Transverse colon (tissue), 4 donors: ENCODE data around the gene HCK. TPM values are rescaled to one million over a fixed set of nuclear protein-coding genes. Genes with fewer than 3 reads are reported as not detected.

ENCODE experiments used
- DNase-seq: peaks from one replicate; pipeline ENCODE4 v3.0.0-alpha.2; 2019
- H3K27ac ChIP-seq, 4 donors: fragments of 200-600 bp; sonication (generic); 2 replicates each; pipeline ENCODE4 v1.5.1; 2016 to 2018; ENCODE audit warnings: inconsistent platforms in 4 of 4
- H3K27me3 ChIP-seq: fragments of 200-600 bp; sonication (generic); 2 replicates; pipeline ENCODE4 v1.5.1; 2017; ENCODE audit warnings: inconsistent platforms
- H3K36me3 ChIP-seq, 4 donors: fragments of 200-600 bp; sonication (generic); 2 replicates each; pipeline ENCODE4 v1.5.1; 2017 to 2019; ENCODE audit warnings: inconsistent platforms in 4 of 4
- H3K4me1 ChIP-seq, 4 donors: fragments of 200-600 bp; sonication (generic); 2 replicates each; pipeline ENCODE4 v1.5.1; 2017 to 2020; ENCODE audit warnings: inconsistent platforms in 4 of 4
- H3K4me3 ChIP-seq, 4 donors: fragments of 200-600 bp; sonication (generic); 1 replicate in 1 of 4; 2 replicates in 3 of 4; pipeline versions ENCODE4 v1.5.1 to v1.6.1; 2017 to 2019; ENCODE audit warnings: inconsistent platforms in 4 of 4
- H3K9me3 ChIP-seq, 2 donors: fragments of 200-600 bp; sonication (generic); 2 replicates each; pipeline ENCODE4 v1.5.1; 2017 to 2019; ENCODE audit warnings: inconsistent platforms in 2 of 2
- CTCF ChIP-seq, 5 experiments: fragments of 200-600 bp in 3 of 5; fragments of 450-650 bp in 2 of 5; sonication (generic) in 3 of 5; IDR thresholded peaks; 1 replicate in 2 of 5; 2 replicates in 3 of 5; pipeline ENCODE4 v1.5.1; 2016 to 2017; ENCODE audit warnings: antibody characterized with exemption in 5 of 5, inconsistent platforms in 3 of 5, mild to moderate bottlenecking in 2 of 5, moderate library complexity in 1 of 5
- EP300 ChIP-seq: sonication (generic); formaldehyde crosslinking; IDR thresholded peaks from one replicate; pipeline ENCODE4 v1.6.1; 2017; ENCODE audit warnings: antibody characterized with exemption, low read depth
- POLR2A ChIP-seq: fragments of 450-650 bp; IDR thresholded peaks from one replicate; pipeline ENCODE4 v1.6.1; 2016; ENCODE audit warnings: antibody characterized with exemption, mild to moderate bottlenecking, moderate library complexity
- POLR2AphosphoS5 ChIP-seq, 3 donors: sonication (generic); formaldehyde crosslinking; IDR thresholded peaks; one replicate each; pipeline ENCODE4 v1.6.1; 2016; ENCODE audit warnings: antibody characterized with exemption in 3 of 3
- WGBS, 2 donors: methylation state at CpG; one replicate each; pipeline ENCODE4 v1.1.5; 2018; ENCODE audit warnings: low coverage in 1 of 2; 5-methylcytosine and 5-hydroxymethylcytosine counted together
- in situ Hi-C, 4 donors: fragments of 200-750 bp; cut with MboI; loops; one replicate each; pipeline versions ENCODE4 v1.15.0 to v1.15.1; 2017; ENCODE audit warnings: low sequenced_read_pairs in 3 of 4, low pct_ligation_motif_present in 1 of 4, low pct_unique_long_range_greater_than_20kb in 1 of 4
- intact Hi-C: fragments of 100-400 bp; cut with DNase I; formaldehyde crosslinking; loops from one replicate; pipeline ENCODE4 v1.15.1; 2023; ENCODE audit warnings: low total_unique reads
- total RNA-seq, 4 donors: library from RNA; depleted of rRNA; stranded (reverse); fragments of >200 nt; gene quantifications; one replicate each; pipeline ENCODE4 v1.1.0, GENCODE V29; 2016

Gene HCK
- total RNA-seq, 4 donors from 2014 or later: 9.7 to 22.7 (median 11.7) TPM

GRCh38 chr20:32138921-32139320, 86.9 kb downstream of the HCK start:
- TF ChIP-seq CTCF (IDR thresholded peaks at IDR 0.05) (no peak), POLR2AphosphoS5 (IDR thresholded peaks at IDR 0.05) (no peak), POLR2A (no peak), EP300 (no peak)
- DNase-seq: no peak

GRCh38 chr20:32139947-32140346, 87.9 kb downstream of the HCK start:
- H3K9me3 ChIP-seq: no peaks in the 10 kb centered on the region
- no peak for TF ChIP-seq POLR2AphosphoS5 (IDR thresholded peaks at IDR 0.05)
- TF ChIP-seq EP300: no peak
- no peak overlapping the region for H3K27ac ChIP-seq
- DNase-seq: no peak
- H3K4me3 ChIP-seq: no peak overlapping the region
- H3K27me3 ChIP-seq: no peaks in the 10 kb centered on the region
- in situ Hi-C loops (no loop called here), intact Hi-C loops (no loop called here)
- H3K36me3 ChIP-seq: peaks cover 0 to 67% (median 32%) of the 10 kb centered on the region in 4 donors
- H3K4me1 ChIP-seq: no peaks in the 10 kb centered on the region
- WGBS, 2 donors: 83 to 88% methylated on average over 2 to 3 of the region's 3 CpGs

More at GRCh38 chr20:32138921-32139320, 86.9 kb downstream of the HCK start:
- H3K4me3 ChIP-seq: no peak overlapping the region
- WGBS, 2 donors: 97% methylated on average over 8 of the region's 8 CpGs; no CpG with 5 or more reads in 1 of the 2 donors
- no peak overlapping the region for H3K27ac ChIP-seq
- H3K4me1 ChIP-seq: no peaks in the 10 kb centered on the region
- H3K27me3 ChIP-seq: no peaks in the 10 kb centered on the region
- in situ Hi-C loops (no loop called here), intact Hi-C loops (no loop called here)
- no peaks in the 10 kb centered on the region for H3K9me3 ChIP-seq
- peaks cover 0 to 58% (median 28%) of the 10 kb centered on the region in 4 donors for H3K36me3 ChIP-seq

GRCh38 chr20:32140603-32141002, 88.6 kb downstream of the HCK start:
- intact Hi-C loops (no loop called here), in situ Hi-C loops (no loop called here)
- H3K27me3 ChIP-seq: no peaks in the 10 kb centered on the region
- H3K9me3 ChIP-seq: no peaks in the 10 kb centered on the region
- WGBS, 2 donors: 75 to 100% methylated on average over 1 to 4 of the region's 4 CpGs
- peaks cover 0 to 74% (median 35%) of the 10 kb centered on the region in 4 donors for H3K36me3 ChIP-seq
- no peaks in the 10 kb centered on the region for H3K4me1 ChIP-seq
- TF ChIP-seq CTCF (IDR thresholded peaks at IDR 0.05) (no peak), EP300 (no peak), POLR2A (no peak), POLR2AphosphoS5 (IDR thresholded peaks at IDR 0.05) (no peak)
- no peak overlapping the region for H3K4me3 ChIP-seq
- no peak for DNase-seq
- no peak overlapping the region for H3K27ac ChIP-seq

- 86 to 95% methylated on average over 6 to 21 of the region's 21 CpGs for WGBS, 2 donors
- Histone ChIP-seq H3K4me1 (no peaks in the 10 kb centered on the region), H3K27me3 (no peaks in the 10 kb centered on the region), H3K27ac (no peak overlapping the region), H3K36me3 (peaks cover 0 to 77% (median 36%) of the 10 kb centered on the region in 4 donors), H3K9me3 (no peaks in the 10 kb centered on the region), H3K4me3 (no peak overlapping the region)
- in situ Hi-C loops (no loop called here), intact Hi-C loops (no loop called here)
- no peak for TF ChIP-seq POLR2AphosphoS5 (IDR thresholded peaks at IDR 0.05)
- no peak for DNase-seq
Measured at GRCh38 chr20:32141465-32141980, 89.5 kb downstream of the HCK start.

GRCh38 chr20:32142088-32142487, 90.0 kb downstream of the HCK start:
- Histone ChIP-seq H3K4me1 (no peaks in the 10 kb centered on the region), H3K36me3 (peaks cover 0 to 77% (median 33%) of the 10 kb centered on the region in 4 donors), H3K27ac (no peak overlapping the region), H3K4me3 (no peak overlapping the region), H3K27me3 (no peaks in the 10 kb centered on the region), H3K9me3 (no peaks in the 10 kb centered on the region)
- DNase-seq: no peak
- TF ChIP-seq POLR2AphosphoS5 (IDR thresholded peaks at IDR 0.05) (no peak), CTCF (IDR thresholded peaks at IDR 0.05) (no peak), POLR2A (no peak), EP300 (no peak)
- intact Hi-C loops (no loop called here), in situ Hi-C loops (no loop called here)
- WGBS, 2 donors: 88 to 93% methylated on average over 5 of the region's 5 CpGs
